NCI-H524 treated with DMSO at 0.1 percent for 48 hours (cell line): ENCODE data around the gene CFHR1.

Source experiments
- DNase-seq: peaks from one replicate; lab custom pipeline; 2025; lab: John Stamatoyannopoulos, UW

CFHR1 gene

GRCh38 chr1:196877964-196878363 lies 58.4 kb downstream of the CFHR1 start:
- no peak for DNase-seq
